Measurements from ENCODE around the gene WDR82. TPM values are rescaled to one million over a fixed set of nuclear protein-coding genes. Genes with fewer than 3 reads are reported as not detected.

WDR82 gene
- total RNA-seq, 4 donors from 2014 or later, result 66.4 to 76.4 (median 72.2) TPM

- no peak overlapping the region for H3K4me3 ChIP-seq (replicated peaks in 1 of 3)
- H3K27me3 ChIP-seq, result no peaks in the 10 kb centered on the region
- intact Hi-C loops (cut with DNase I), result no loop called here
- peak; percentile 85 to 87 for DNase-seq
- no peaks in the 10 kb centered on the region for H3K9me3 ChIP-seq
- TF ChIP-seq CTCF (IDR thresholded peaks at IDR 0.05), result no peak
- no peak for TF ChIP-seq POLR2A (IDR thresholded peaks at IDR 0.05)
- WGBS, 2 donors, result 31 to 50% methylated on average over 13 to 14 of the region's 14 CpGs
- H3K27ac ChIP-seq, result no peak overlapping the region
- no peaks in the 10 kb centered on the region for H3K36me3 ChIP-seq
- H3K4me1 ChIP-seq, result peaks cover 7 to 22% of the 10 kb centered on the region in 2 donors
Observed at GRCh38 chr3:52318186-52318816, 39.9 kb upstream of the WDR82 start.

GRCh38 chr3:52317208-52318000 lies 39.0 kb upstream of the WDR82 start:
- Histone ChIP-seq H3K36me3 (no peaks in the 10 kb centered on the region), H3K4me3 (replicated peaks in 1 of 3) (no peak overlapping the region), H3K27ac (no peak overlapping the region), H3K27me3 (no peaks in the 10 kb centered on the region), H3K4me1 (peaks cover 7 to 20% of the 10 kb centered on the region in 2 donors), H3K9me3 (no peaks in the 10 kb centered on the region)
- no peak for TF ChIP-seq POLR2A (IDR thresholded peaks at IDR 0.05)
- no peak for TF ChIP-seq CTCF (IDR thresholded peaks at IDR 0.05)
- peak; percentile 26 to 42 for DNase-seq
- WGBS, 2 donors, result 37 to 38% methylated on average over 36 to 44 of the region's 45 CpGs
- intact Hi-C loops (cut with DNase I), result no loop called here

GRCh38 chr3:52315977-52316764 lies 37.7 kb upstream of the WDR82 start, which contains the start of gene DNAH1:
Gene DNAH1, plus strand, starts transcription at chr3:52316319. Its CDS starts 6,124 bp downstream, at chr3:52322443.
- Histone ChIP-seq H3K27ac (no peak within 1 kb of the TSS), H3K36me3 (no peaks in the 10 kb centered on the region), H3K9me3 (no peaks in the 10 kb centered on the region), H3K27me3 (no peaks in the 10 kb centered on the region), H3K4me3 (replicated peaks in 1 of 3) (no peak within 1 kb of the TSS), H3K4me1 (peaks cover 7 to 20% of the 10 kb centered on the region in 2 donors)
- DNase-seq, result no peak
- intact Hi-C loops (cut with DNase I), result no loop called here
- TF ChIP-seq POLR2A (IDR thresholded peaks at IDR 0.05) (no peak), CTCF (IDR thresholded peaks at IDR 0.05) (no peak)
- 97% methylated on average over 3 of the region's 3 CpGs for WGBS, 2 donors

- no peak for DNase-seq
- H3K36me3 ChIP-seq, result no peaks in the 10 kb centered on the region
- no peak overlapping the region for H3K4me3 ChIP-seq (replicated peaks in 1 of 3)
- TF ChIP-seq POLR2A (IDR thresholded peaks at IDR 0.05) (no peak), CTCF (IDR thresholded peaks at IDR 0.05) (no peak)
- H3K27me3 ChIP-seq, result no peaks in the 10 kb centered on the region
- no peaks in the 10 kb centered on the region for H3K9me3 ChIP-seq
- 81 to 83% methylated on average over 6 of the region's 6 CpGs for WGBS, 2 donors
- H3K4me1 ChIP-seq, result peaks cover 7 to 20% of the 10 kb centered on the region in 2 donors
- H3K27ac ChIP-seq, result no peak overlapping the region
- intact Hi-C loops (cut with DNase I), result no loop called here
Observed at GRCh38 chr3:52315006-52315405, 36.6 kb upstream of the WDR82 start.
